GM12878 (cell line): ENCODE results near the gene FMNL2. TPM values are rescaled to one million over a fixed set of nuclear protein-coding genes. Genes with fewer than 3 reads are reported as not detected.

Experiments
- ATAC-seq: fragments of 200-7000 bp; cut with Tn5 transposase; 3 replicates; pipeline ENCODE4 v1.9.1; 2020; ENCODE audit warnings: mild to moderate bottlenecking, moderate library complexity
- BruUV-seq: library from RNA; stranded (reverse); fragments of 400-500 nt; replicated peaks from 2 replicates; lab custom pipeline; 2021; lab: Mats Ljungman, UMichigan
- CTCF ChIA-PET: fragments of 300-600 bp; sonication (Branson Sonifier 250); formaldehyde crosslinking; extraction: SDS; loops from one replicate; lab custom pipeline; 2021; ENCODE audit warnings: inconsistent platforms; lab: Yijun Ruan, JAX
- POLR2A ChIA-PET: fragments of 350-600 bp; formaldehyde crosslinking; extraction: SDS; loops from one replicate; lab custom pipeline; 2021; ENCODE audit warnings: inconsistent platforms; lab: Charles Lee
- RAD21 ChIA-PET: fragments of 300-600 bp; sonication (Branson Sonifier 250); formaldehyde crosslinking; loops from one replicate; lab custom pipeline; 2023; ENCODE audit warnings: antibody characterized with exemption; ENCODE audit not compliant: unreplicated experiment; lab: Charles Lee
- SMC1A ChIA-PET: fragments of 300-600 bp; sonication (Branson Sonifier 250); formaldehyde crosslinking; loops from one replicate; lab custom pipeline; 2023; ENCODE audit not compliant: unreplicated experiment, uncharacterized antibody; lab: Charles Lee
- DNase-seq: peaks from one replicate; pipeline ENCODE4 v3.0.0-alpha.2; 2011; ENCODE audit warnings: low read depth, low spot score
- FAIRE-seq: peaks from 3 replicates; lab custom pipeline; 2011; peaks lifted over from hg19 to GRCh38; lab: Jason Lieb, UNC
- H2AFZ ChIP-seq: 2 replicates; pipeline ENCODE4 v1.6.0; 2011; ENCODE audit warnings: low read depth, low read length, control low read depth; ENCODE audit not compliant: control insufficient read depth
- H3K27ac ChIP-seq: 2 replicates; pipeline ENCODE4 v1.5.1; 2011; ENCODE audit warnings: control low read depth; ENCODE audit not compliant: control insufficient read depth, insufficient read depth
- H3K27me3 ChIP-seq, 2 experiments: replicated peaks in 1 of 2; 2 replicates each; pipeline versions ENCODE4 v1.6.0 to v1.6.1; 2011; ENCODE audit warnings: low read length in 1 of 2; ENCODE audit not compliant: control insufficient read depth in 2 of 2, insufficient read depth in 2 of 2
- H3K36me3 ChIP-seq, 2 experiments: 2 replicates each; pipeline ENCODE4 v1.5.1; 2011; ENCODE audit warnings: low read length in 1 of 2; ENCODE audit not compliant: control insufficient read depth in 2 of 2, insufficient read depth in 2 of 2
- H3K4me1 ChIP-seq: 2 replicates; pipeline ENCODE4 v1.6.1; 2011; ENCODE audit warnings: mild to moderate bottlenecking, low read length, moderate library complexity, mixed read lengths; ENCODE audit not compliant: control insufficient read depth, insufficient read depth
- H3K4me2 ChIP-seq: 2 replicates; pipeline ENCODE4 v1.6.0; 2011; ENCODE audit warnings: control low read depth; ENCODE audit not compliant: control insufficient read depth, insufficient read depth
- H3K4me3 ChIP-seq: fragments of 200-600 bp; sonication (generic); 2 replicates; pipeline ENCODE4 v1.5.1; 2016
- H3K79me2 ChIP-seq: 2 replicates; pipeline ENCODE4 v1.6.0; 2011; ENCODE audit warnings: low read length; ENCODE audit not compliant: control insufficient read depth, insufficient read depth
- H3K9ac ChIP-seq: 2 replicates; pipeline ENCODE4 v1.8.0; 2011; ENCODE audit warnings: low read length, control low read depth, mixed read lengths; ENCODE audit not compliant: control insufficient read depth, insufficient read depth
- H3K9me3 ChIP-seq: replicated peaks from 3 replicates; pipeline ENCODE4 v1.5.1; 2011; ENCODE audit warnings: mild to moderate bottlenecking, low read length; ENCODE audit not compliant: control insufficient read depth, insufficient read depth
- H4K20me1 ChIP-seq: 2 replicates; pipeline ENCODE4 v1.6.0; 2011; ENCODE audit not compliant: control insufficient read depth, insufficient read depth
- PKNOX1 ChIP-seq: fragments of 450-650 bp; IDR thresholded peaks from 2 replicates; pipeline ENCODE4 v1.6.1; 2016; ENCODE audit warnings: mild to moderate bottlenecking
- WGBS: methylation state at CpG from one replicate; pipeline ENCODE4 v1.1.6; 2016; ENCODE audit warnings: low lambda C conversion rate; ENCODE audit not compliant: insufficient replicate concordance, insufficient coverage; ENCODE audit errors: missing lambda C conversion rate; 5-methylcytosine and 5-hydroxymethylcytosine counted together
- in situ Hi-C: fragments of 300-500 bp; cut with MboI; formaldehyde crosslinking; loops from 9 replicates; pipeline ENCODE4 v1.14.3; 2018; ENCODE audit warnings: mixed read lengths
- intact Hi-C: fragments of 100-400 bp; cut with micrococcal nuclease; formaldehyde crosslinking; loops from one replicate; pipeline ENCODE4 v1.14.2; 2022; ENCODE audit not compliant: unreplicated experiment
- polyA plus RNA-seq, 11 experiments: library from polyadenylated mRNA; depleted of rRNA in 4 of 11; unstranded in 6 of 11; stranded (reverse) in 5 of 11; fragments of >200 nt; fragmentation: Nextera tagmentation in 4 of 11; fragmentation: Illumina TruSeq in 1 of 11; extraction: Ambion mirVana in 4 of 11; extraction: Trizol in 1 of 11; gene quantifications; 1 replicate in 1 of 11; 2 replicates in 10 of 11; pipeline versions ENCODE4 v1.2.1 to v1.2.3, GENCODE V29; 2011 to 2016; ENCODE audit warnings: inconsistent platforms in 2 of 11, missing spikeins in 2 of 11, low read depth in 1 of 11
- total RNA-seq, 4 experiments: library from RNA; depleted of rRNA in 3 of 4; stranded (reverse); fragments of >200 nt in 3 of 4; fragmentation: Illumina TruSeq in 1 of 4; extraction: Trizol in 1 of 4; gene quantifications; 2 replicates each; pipeline versions ENCODE4 v1.2.1 to v1.2.3, GENCODE V29; 2013 to 2021
- TF ChIP-seq, protein P1 (sequence below): IDR thresholded peaks from 2 replicates; pipeline ENCODE4 v1.6.1; 2011; ENCODE audit warnings: low read depth, mild to moderate bottlenecking, low read length, moderate library complexity, borderline replicate concordance; ENCODE audit errors: extremely low read depth

FMNL2 gene
- total and polyA plus RNA-seq, 10 of the 15 experiments (the other 5 are each of a cell fraction or from before 2014, with no cell fraction given): 0.13 to 9.9 (median 0.35) TPM

- no peak for FAIRE-seq
- POLR2A ChIA-PET: interaction anchor here (0.6 to 0.7 kb wide), 2 partner anchors 12 to 43 kb away, joined by 4 to 7 read pairs; no protein-coding TSS in a partner anchor
- in situ Hi-C loops: no loop called here
Measured at GRCh38 chr2:152410165-152410597, 75.2 kb downstream of the FMNL2 start.

More at GRCh38 chr2:152410165-152410597, 75.2 kb downstream of the FMNL2 start:
- H3K9me3 ChIP-seq: no peaks in the 10 kb centered on the region
- ATAC-seq (no peak), DNase-seq (no peak)
- H3K4me3 ChIP-seq: no peak overlapping the region
- peaks cover 18% of the 10 kb centered on the region for H3K4me1 ChIP-seq
- H3K4me2 ChIP-seq: no peak overlapping the region
- no peaks in the 10 kb centered on the region for H3K27me3 ChIP-seq
- H3K79me2 ChIP-seq: peaks cover 4% of the 10 kb centered on the region
- RAD21 ChIA-PET: interaction anchor here (0.6 to 6.5 kb wide), 9 partner anchors 10 to 226 kb away, joined by 3 to 37 read pairs (median 4); no protein-coding TSS in a partner anchor
- TF ChIP-seq PKNOX1: peak; percentile 29; the same call in 1 of the 2 replicates
- TF ChIP-seq, protein P1, sequence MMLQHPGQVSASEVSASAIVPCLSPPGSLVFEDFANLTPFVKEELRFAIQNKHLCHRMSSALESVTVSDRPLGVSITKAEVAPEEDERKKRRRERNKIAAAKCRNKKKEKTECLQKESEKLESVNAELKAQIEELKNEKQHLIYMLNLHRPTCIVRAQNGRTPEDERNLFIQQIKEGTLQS: no peak
- TF ChIP-seq, all 136 proteins: peak for 1
- no peaks in the 10 kb centered on the region for H3K36me3 ChIP-seq
- WGBS: 95% methylated on average over 2 of the region's 2 CpGs
- no peak overlapping the region for H3K27ac ChIP-seq
- intact Hi-C loops: no loop called here
- H4K20me1 ChIP-seq: no peaks in the 10 kb centered on the region
- ChIA-PET SMC1A (interaction anchor here (0.7 to 1.9 kb wide), 11 partner anchors 10 to 226 kb away, joined by 3 to 9 read pairs (median 5); no protein-coding TSS in a partner anchor), CTCF (interaction anchor here (1.0 to 2.3 kb wide), 6 partner anchors 13 to 305 kb away, joined by 3 to 12 read pairs (median 3); no protein-coding TSS in a partner anchor)
- H3K9ac ChIP-seq: no peak overlapping the region
- no TSS peak for BruUV-seq
- no peak overlapping the region for H2AFZ ChIP-seq
